ENCODE measurements around the gene LRRFIP1. TPM values are rescaled to one million over a fixed set of nuclear protein-coding genes. Genes with fewer than 3 reads are reported as not detected.
A peak's percentile ranks its signal among the peaks of the same experiment; 100 is the strongest.

Gene LRRFIP1
- total and polyA plus RNA-seq, 2 of the 13 experiments (the other 11 are each of a cell fraction or from before 2014, with no cell fraction given) = 15.9 to 40.5 TPM

- TF ChIP-seq ZNF503 (CRISPR knock-in tag; IDR thresholded peaks at IDR 0.05) = no peak
- no peak for TF ChIP-seq TBL1XR1 (IDR thresholded peaks at IDR 0.05; ENCODE audit: borderline replicate concordance, low read length, partially characterized antibody)
- no peak for TF ChIP-seq CREB1 (IDR thresholded peaks at IDR 0.05)
- TF ChIP-seq CREB1 (CRISPR knock-in tag; IDR thresholded peaks at IDR 0.05) = no peak
- no peak for TF ChIP-seq TAF1 (CRISPR knock-in tag; IDR thresholded peaks at IDR 0.05)
- TF ChIP-seq NCOA1 (CRISPR knock-in tag; IDR thresholded peaks at IDR 0.05) = 0 out of 2 replicates have a peak, but pooled peaks have one; percentile 1
- TF ChIP-seq SETDB1 (CRISPR knock-in tag; IDR thresholded peaks at IDR 0.05; ENCODE audit: borderline replicate concordance) = 0 out of 2 replicates have a peak, but pooled peaks have one; percentile 69
- no peak for TF ChIP-seq RCOR2 (CRISPR knock-in tag; IDR thresholded peaks at IDR 0.05)
- TF ChIP-seq ZZZ3 (CRISPR knock-in tag; IDR thresholded peaks at IDR 0.05; ENCODE audit: borderline replicate concordance) = no peak; the same call in 1 of the 2 replicates
- TF ChIP-seq ZNF850 (CRISPR knock-in tag; conservative IDR thresholded peaks at IDR 0.05) = no peak
- no peak for TF ChIP-seq NFRKB (IDR thresholded peaks at IDR 0.05)
- no peak for TF ChIP-seq ZNF205 (CRISPR knock-in tag; IDR thresholded peaks at IDR 0.05)
- TF ChIP-seq ZFP1 (CRISPR knock-in tag; IDR thresholded peaks at IDR 0.05) = peak; percentile 3; the same call in 1 of the 2 replicates
- no peak for TF ChIP-seq DDIT3 (CRISPR knock-in tag; IDR thresholded peaks at IDR 0.05)
- no peak for TF ChIP-seq ZNF326 (CRISPR knock-in tag; IDR thresholded peaks at IDR 0.05; ENCODE audit: borderline replicate concordance)
- TF ChIP-seq ZNF546 (CRISPR knock-in tag; conservative IDR thresholded peaks at IDR 0.05) = no peak
- TF ChIP-seq LBX2 (CRISPR knock-in tag; IDR thresholded peaks at IDR 0.05; ENCODE audit: borderline replicate concordance) = no peak
Measured at GRCh38 chr2:237744270-237744612, 116.9 kb downstream of the LRRFIP1 start (continued).

Measured in HepG2 (cell line).